Transverse colon (tissue), 4 donors: ENCODE data around the gene ENG. TPM values are rescaled to one million over a fixed set of nuclear protein-coding genes. Genes with fewer than 3 reads are reported as not detected.

Source experiments
- DNase-seq: peaks from one replicate; pipeline ENCODE4 v3.0.0-alpha.2; 2019
- H3K27ac ChIP-seq, 4 donors: fragments of 200-600 bp; sonication (generic); 2 replicates each; pipeline ENCODE4 v1.5.1; 2016 to 2018; ENCODE audit warnings: inconsistent platforms in 4 of 4
- H3K27me3 ChIP-seq: fragments of 200-600 bp; sonication (generic); 2 replicates; pipeline ENCODE4 v1.5.1; 2017; ENCODE audit warnings: inconsistent platforms
- H3K36me3 ChIP-seq, 4 donors: fragments of 200-600 bp; sonication (generic); 2 replicates each; pipeline ENCODE4 v1.5.1; 2017 to 2019; ENCODE audit warnings: inconsistent platforms in 4 of 4
- H3K4me1 ChIP-seq, 4 donors: fragments of 200-600 bp; sonication (generic); 2 replicates each; pipeline ENCODE4 v1.5.1; 2017 to 2020; ENCODE audit warnings: inconsistent platforms in 4 of 4
- H3K4me3 ChIP-seq, 4 donors: fragments of 200-600 bp; sonication (generic); 1 replicate in 1 of 4; 2 replicates in 3 of 4; pipeline versions ENCODE4 v1.5.1 to v1.6.1; 2017 to 2019; ENCODE audit warnings: inconsistent platforms in 4 of 4
- H3K9me3 ChIP-seq, 2 donors: fragments of 200-600 bp; sonication (generic); 2 replicates each; pipeline ENCODE4 v1.5.1; 2017 to 2019; ENCODE audit warnings: inconsistent platforms in 2 of 2
- EP300 ChIP-seq: sonication (generic); formaldehyde crosslinking; IDR thresholded peaks from one replicate; pipeline ENCODE4 v1.6.1; 2017; ENCODE audit warnings: antibody characterized with exemption, low read depth
- POLR2A ChIP-seq: fragments of 450-650 bp; IDR thresholded peaks from one replicate; pipeline ENCODE4 v1.6.1; 2016; ENCODE audit warnings: antibody characterized with exemption, mild to moderate bottlenecking, moderate library complexity
- POLR2AphosphoS5 ChIP-seq, 3 donors: sonication (generic); formaldehyde crosslinking; IDR thresholded peaks; one replicate each; pipeline ENCODE4 v1.6.1; 2016; ENCODE audit warnings: antibody characterized with exemption in 3 of 3
- WGBS, 2 donors: methylation state at CpG; one replicate each; pipeline ENCODE4 v1.1.5; 2018; ENCODE audit warnings: low coverage in 1 of 2; 5-methylcytosine and 5-hydroxymethylcytosine counted together
- in situ Hi-C, 4 donors: fragments of 200-750 bp; cut with MboI; loops; one replicate each; pipeline versions ENCODE4 v1.15.0 to v1.15.1; 2017; ENCODE audit warnings: low sequenced_read_pairs in 3 of 4, low pct_ligation_motif_present in 1 of 4, low pct_unique_long_range_greater_than_20kb in 1 of 4
- intact Hi-C: fragments of 100-400 bp; cut with DNase I; formaldehyde crosslinking; loops from one replicate; pipeline ENCODE4 v1.15.1; 2023; ENCODE audit warnings: low total_unique reads
- total RNA-seq, 4 donors: library from RNA; depleted of rRNA; stranded (reverse); fragments of >200 nt; gene quantifications; one replicate each; pipeline ENCODE4 v1.1.0, GENCODE V29; 2016
- TF ChIP-seq, protein P1 (sequence below), 5 experiments: fragments of 200-600 bp in 3 of 5; fragments of 450-650 bp in 2 of 5; sonication (generic) in 3 of 5; IDR thresholded peaks; 1 replicate in 2 of 5; 2 replicates in 3 of 5; pipeline ENCODE4 v1.5.1; 2016 to 2017; ENCODE audit warnings: antibody characterized with exemption in 5 of 5, inconsistent platforms in 3 of 5, mild to moderate bottlenecking in 2 of 5, moderate library complexity in 1 of 5

The ENG gene
- total RNA-seq, 4 donors from 2014 or later: 10.6 to 23.9 (median 17.0) TPM

DNA sequence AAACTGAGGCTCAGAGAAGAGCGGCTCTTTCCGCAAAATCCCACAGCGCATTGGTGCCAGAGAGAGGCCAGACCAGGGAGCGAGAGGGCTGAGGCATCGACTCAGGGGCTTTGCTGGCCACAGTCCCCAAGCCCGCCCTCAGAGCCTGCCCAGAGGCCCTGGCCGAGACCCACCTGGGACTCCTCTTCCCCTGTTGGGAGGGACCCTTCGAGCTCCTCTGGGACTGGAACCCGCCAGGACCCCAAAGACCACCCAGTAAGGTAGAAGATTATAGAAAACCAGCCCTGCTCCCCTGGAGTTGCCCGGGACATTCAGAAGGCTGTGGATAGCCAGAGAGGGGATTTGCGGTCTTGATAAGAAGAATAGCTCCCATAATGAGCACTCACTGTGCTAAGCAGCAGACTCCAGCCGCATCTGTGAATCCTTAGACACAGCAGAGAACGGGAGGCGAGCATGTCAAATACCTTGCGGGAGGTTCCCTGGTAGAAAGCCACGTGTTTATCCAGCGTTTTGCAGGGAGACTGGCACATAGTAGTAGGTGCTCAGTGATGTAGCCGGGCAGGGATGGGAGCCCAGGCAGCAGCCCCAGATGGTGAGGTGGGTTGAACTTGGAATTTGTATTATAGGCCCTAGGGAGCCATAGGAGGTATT, 23.7 kb upstream of the ENG start:
- TF ChIP-seq POLR2AphosphoS5 (IDR thresholded peaks at IDR 0.05) (no peak), EP300 (no peak), POLR2A (no peak)
- TF ChIP-seq, protein P1, sequence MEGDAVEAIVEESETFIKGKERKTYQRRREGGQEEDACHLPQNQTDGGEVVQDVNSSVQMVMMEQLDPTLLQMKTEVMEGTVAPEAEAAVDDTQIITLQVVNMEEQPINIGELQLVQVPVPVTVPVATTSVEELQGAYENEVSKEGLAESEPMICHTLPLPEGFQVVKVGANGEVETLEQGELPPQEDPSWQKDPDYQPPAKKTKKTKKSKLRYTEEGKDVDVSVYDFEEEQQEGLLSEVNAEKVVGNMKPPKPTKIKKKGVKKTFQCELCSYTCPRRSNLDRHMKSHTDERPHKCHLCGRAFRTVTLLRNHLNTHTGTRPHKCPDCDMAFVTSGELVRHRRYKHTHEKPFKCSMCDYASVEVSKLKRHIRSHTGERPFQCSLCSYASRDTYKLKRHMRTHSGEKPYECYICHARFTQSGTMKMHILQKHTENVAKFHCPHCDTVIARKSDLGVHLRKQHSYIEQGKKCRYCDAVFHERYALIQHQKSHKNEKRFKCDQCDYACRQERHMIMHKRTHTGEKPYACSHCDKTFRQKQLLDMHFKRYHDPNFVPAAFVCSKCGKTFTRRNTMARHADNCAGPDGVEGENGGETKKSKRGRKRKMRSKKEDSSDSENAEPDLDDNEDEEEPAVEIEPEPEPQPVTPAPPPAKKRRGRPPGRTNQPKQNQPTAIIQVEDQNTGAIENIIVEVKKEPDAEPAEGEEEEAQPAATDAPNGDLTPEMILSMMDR (IDR thresholded peaks at IDR 0.05): no peak
- H3K27ac ChIP-seq: peak overlapping the region; percentile 44 to 90 (median 80)
- H3K36me3 ChIP-seq: no peaks in the 10 kb centered on the region
- peaks cover 37 to 44% (median 40%) of the 10 kb centered on the region in 4 donors for H3K4me1 ChIP-seq
- no peak for DNase-seq
- in situ Hi-C loops: no loop called here
- no peaks in the 10 kb centered on the region for H3K9me3 ChIP-seq
- 53% methylated on average over 18 of the region's 18 CpGs; no CpG with 5 or more reads in 1 of the 2 donors for WGBS, 2 donors
- H3K4me3 ChIP-seq: peak overlapping the region; percentile 44 to 73 (median 54)
- intact Hi-C loops: no loop called here
- no peaks in the 10 kb centered on the region for H3K27me3 ChIP-seq

DNA sequence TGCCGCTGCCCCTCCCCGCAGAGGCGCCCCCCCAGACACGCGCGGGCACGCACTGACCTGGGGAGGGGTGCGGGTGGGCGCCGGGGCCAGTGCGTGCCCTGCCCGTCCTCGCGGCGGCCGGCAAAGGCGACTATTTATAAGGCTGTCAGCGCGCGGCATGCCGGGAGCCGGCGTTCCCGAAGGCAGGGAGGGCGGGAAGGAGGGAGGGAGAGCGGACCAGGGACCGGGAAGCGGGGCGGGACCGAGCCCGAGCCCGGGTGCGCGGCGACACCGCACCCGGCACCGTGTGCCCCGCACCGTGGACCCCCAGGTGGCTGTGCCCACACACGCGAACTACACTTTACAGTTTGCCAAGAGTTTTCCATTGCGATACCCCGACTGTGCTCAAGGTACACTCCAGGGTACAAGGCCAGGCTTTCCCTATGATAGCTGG, 23.1 kb upstream of the ENG start, which contains the start of gene AK1:
Gene AK1 (minus strand): TSS at position 110 of the 433 bp plus-strand sequence. CDS start 3,058 bp downstream, outside the sequence.
- Histone ChIP-seq H3K9me3 (no peaks in the 10 kb centered on the region), H3K27ac (peak within 1 kb of the TSS; percentile 44 to 90 (median 80)), H3K36me3 (no peaks in the 10 kb centered on the region), H3K4me1 (peaks cover 37 to 44% (median 40%) of the 10 kb centered on the region in 4 donors), H3K27me3 (no peaks in the 10 kb centered on the region), H3K4me3 (peak within 1 kb of the TSS; percentile 44 to 73 (median 54))
- TF ChIP-seq POLR2AphosphoS5 (IDR thresholded peaks at IDR 0.05) (peak; percentile 68 to 83 (median 80)), POLR2A (peak; percentile 37), EP300 (no peak)
- TF ChIP-seq, protein P1 (IDR thresholded peaks at IDR 0.05): no peak
- intact Hi-C loops (no loop called here), in situ Hi-C loops (no loop called here)
- peak; percentile 84 for DNase-seq
- WGBS, 2 donors: 1% methylated on average over 25 of the region's 44 CpGs; no CpG with 5 or more reads in 1 of the 2 donors

DNA sequence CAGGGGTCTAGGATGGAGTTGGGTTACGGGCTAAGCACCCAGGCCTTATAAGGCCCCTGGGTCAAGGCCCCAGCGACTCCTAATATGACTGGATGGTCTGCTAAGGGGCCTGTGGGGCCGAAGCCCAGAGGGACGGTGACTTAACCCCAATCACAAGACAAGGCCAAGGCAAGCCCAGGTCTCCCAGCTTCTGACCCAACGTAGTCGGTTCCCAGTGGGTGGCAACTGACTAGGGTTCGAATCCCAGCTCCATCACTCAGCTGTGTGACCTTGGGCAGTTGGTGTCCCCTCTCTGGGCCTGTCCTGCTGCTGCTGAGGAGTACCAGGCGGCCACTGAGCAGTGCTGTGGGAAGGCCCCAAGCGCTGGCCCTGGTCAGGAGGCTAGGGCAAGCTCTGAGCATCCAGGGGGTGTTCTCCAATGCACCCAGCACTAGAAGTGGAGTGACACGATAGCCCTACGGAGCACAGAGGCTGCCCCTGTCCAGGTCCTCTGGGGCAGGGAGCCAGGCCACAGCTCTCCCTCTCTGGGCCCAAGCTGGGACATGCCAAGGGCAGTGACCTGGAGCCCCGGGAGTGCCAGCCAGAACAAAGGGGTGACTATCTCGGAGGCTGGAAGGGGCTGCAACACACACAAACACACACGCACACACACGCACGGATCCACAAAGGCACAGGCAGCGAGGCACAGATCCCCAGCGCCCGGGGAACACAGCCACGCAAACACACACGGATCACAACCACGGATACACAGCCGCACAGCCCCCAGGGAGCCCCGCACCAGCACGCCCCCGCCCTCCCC, 22.5 kb upstream of the ENG start:
- Histone ChIP-seq H3K36me3 (no peaks in the 10 kb centered on the region), H3K27ac (peak overlapping the region; percentile 44 to 90 (median 80)), H3K9me3 (no peaks in the 10 kb centered on the region), H3K27me3 (no peaks in the 10 kb centered on the region), H3K4me1 (peaks cover 37 to 44% (median 40%) of the 10 kb centered on the region in 4 donors), H3K4me3 (peak overlapping the region; percentile 44 to 73 (median 54))
- WGBS, 2 donors: 51% methylated on average over 14 of the region's 26 CpGs; no CpG with 5 or more reads in 1 of the 2 donors
- intact Hi-C loops (no loop called here), in situ Hi-C loops (no loop called here)
- no peak for DNase-seq
- TF ChIP-seq POLR2A (no peak), EP300 (no peak)

DNA sequence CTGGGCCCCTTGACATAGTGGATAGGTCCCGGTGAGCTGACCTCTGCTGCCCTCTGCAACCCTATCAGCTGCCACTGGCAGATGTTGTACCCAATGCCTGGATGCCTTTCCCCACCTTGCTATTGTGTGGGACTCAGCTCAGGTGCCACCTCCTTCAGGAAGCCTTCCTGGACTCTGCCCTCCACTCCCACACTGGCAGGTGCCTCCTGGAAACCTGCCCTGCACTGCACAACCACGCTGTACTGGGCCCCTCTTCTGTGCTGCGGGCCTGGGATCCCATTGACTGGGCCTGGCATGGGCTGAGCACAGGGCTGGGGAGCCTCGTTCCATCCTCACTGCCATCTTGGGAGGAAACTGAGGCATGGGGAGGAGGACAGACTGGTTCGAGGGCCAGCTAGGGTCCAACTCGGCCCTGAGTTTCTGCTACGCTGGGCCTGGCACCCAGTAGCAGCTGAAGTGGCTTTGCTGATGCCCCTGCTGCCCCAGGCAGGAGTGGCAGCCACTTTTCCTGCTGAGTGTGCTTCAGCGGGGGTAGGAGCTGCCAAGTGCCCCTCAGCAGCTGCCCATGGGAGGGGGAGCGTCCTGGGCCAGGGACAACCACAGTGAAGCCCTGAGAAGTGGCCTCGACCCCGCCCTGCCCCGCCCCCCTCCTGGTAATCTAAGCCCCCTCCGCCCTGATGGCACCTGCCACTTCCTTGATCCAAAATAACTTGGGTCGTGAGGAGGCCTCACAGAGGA, 21.7 kb upstream of the ENG start:
- peak overlapping the region; percentile 44 to 90 (median 80) for H3K27ac ChIP-seq
- TF ChIP-seq, protein P1 (IDR thresholded peaks at IDR 0.05): no peak
- no peak for TF ChIP-seq POLR2AphosphoS5 (IDR thresholded peaks at IDR 0.05)
- TF ChIP-seq EP300: no peak
- no peaks in the 10 kb centered on the region for H3K27me3 ChIP-seq
- H3K4me1 ChIP-seq: peaks cover 37 to 44% (median 40%) of the 10 kb centered on the region in 4 donors
- H3K36me3 ChIP-seq: no peaks in the 10 kb centered on the region
- peak; percentile 42 for DNase-seq
- H3K4me3 ChIP-seq: no peak overlapping the region
- in situ Hi-C loops: no loop called here
- no peaks in the 10 kb centered on the region for H3K9me3 ChIP-seq
- intact Hi-C loops: no loop called here
- 69% methylated on average over 13 of the region's 14 CpGs; no CpG with 5 or more reads in 1 of the 2 donors for WGBS, 2 donors
